H1 (cell line): ENCODE data around the gene EML5. TPM values are rescaled to one million over a fixed set of nuclear protein-coding genes. Genes with fewer than 3 reads are reported as not detected.
A peak's percentile ranks its signal among the peaks of the same experiment; 100 is the strongest.

Experiments
- CTCF ChIA-PET: fragments of 300-600 bp; sonication (Branson Sonifier 250); formaldehyde crosslinking; loops from one replicate; lab custom pipeline; 2021; ENCODE audit not compliant: partially characterized antibody; lab: Charles Lee
- POLR2A ChIA-PET: fragments of 300-600 bp; sonication (Branson Sonifier 250); formaldehyde crosslinking; loops from one replicate; lab custom pipeline; 2021; ENCODE audit warnings: inconsistent platforms; ENCODE audit not compliant: partially characterized antibody; lab: Charles Lee
- DNase-seq, 2 experiments: peaks; one replicate each; pipeline versions ENCODE4 v3.0.0 to v3.0.0-alpha.2; 2010 to 2022; ENCODE audit warnings: low spot score in 2 of 2, low read depth in 1 of 2, mixed read lengths in 1 of 2
- FAIRE-seq: peaks from 2 replicates; lab custom pipeline; 2011; peaks lifted over from hg19 to GRCh38; lab: Jason Lieb, UNC
- H2AFZ ChIP-seq: 2 replicates; pipeline ENCODE4 v1.8.1; 2012; ENCODE audit warnings: low read length, inconsistent platforms
- H2AK5ac ChIP-seq: 2 replicates; pipeline ENCODE4 v1.6.1; 2013; ENCODE audit warnings: low read depth, low read length
- H2BK120ac ChIP-seq: replicated peaks from 2 replicates; pipeline ENCODE3; 2013; ENCODE audit warnings: low read depth, low read length, inconsistent platforms
- H2BK12ac ChIP-seq: 2 replicates; pipeline ENCODE4 v1.6.1; 2013; ENCODE audit warnings: low read depth, low read length
- H2BK15ac ChIP-seq: 2 replicates; pipeline ENCODE4 v1.6.1; 2013; ENCODE audit warnings: low read length
- H2BK20ac ChIP-seq: 2 replicates; pipeline ENCODE4 v1.6.1; 2013; ENCODE audit warnings: low read length
- H2BK5ac ChIP-seq: 2 replicates; pipeline ENCODE4 v1.6.1; 2013; ENCODE audit warnings: low read depth, low read length
- H3K14ac ChIP-seq: 2 replicates; pipeline ENCODE4 v1.6.1; 2013; ENCODE audit warnings: inconsistent platforms; ENCODE audit not compliant: insufficient read length
- H3K18ac ChIP-seq: 2 replicates; pipeline ENCODE4 v1.6.1; 2013; ENCODE audit warnings: low read length; ENCODE audit errors: extremely low read depth
- H3K23ac ChIP-seq: 2 replicates; pipeline ENCODE4 v1.6.1; 2013; ENCODE audit warnings: inconsistent platforms; ENCODE audit not compliant: insufficient read length
- H3K23me2 ChIP-seq: 2 replicates; pipeline ENCODE4 v1.6.1; 2013; ENCODE audit warnings: low read depth, low read length
- H3K27ac ChIP-seq: 2 replicates; pipeline ENCODE4 v1.6.1; 2011; ENCODE audit warnings: low read depth, low read length, inconsistent platforms
- H3K27me3 ChIP-seq, 4 experiments: replicated peaks in 1 of 4; 1 replicate in 1 of 4; 2 replicates in 3 of 4; pipeline versions ENCODE4 v1.6.1 to v1.8.1; 2011 to 2013; ENCODE audit warnings: low read length in 3 of 4, mild to moderate bottlenecking in 3 of 4, inconsistent platforms in 2 of 4, mixed read lengths in 2 of 4, moderate library complexity in 1 of 4; ENCODE audit not compliant: control insufficient read depth in 3 of 4, insufficient read depth in 3 of 4; ENCODE audit errors: extremely low read depth in 1 of 4
- H3K36me3 ChIP-seq, 4 experiments: 2 replicates each; pipeline versions ENCODE4 v1.6.1 to v1.8.1; 2011 to 2013; ENCODE audit warnings: mild to moderate bottlenecking in 4 of 4, low read length in 3 of 4, moderate library complexity in 2 of 4, control low read depth in 1 of 4, inconsistent platforms in 1 of 4; ENCODE audit not compliant: insufficient read depth in 4 of 4, control insufficient read depth in 2 of 4
- H3K4ac ChIP-seq: replicated peaks from 2 replicates; pipeline ENCODE3; 2013; ENCODE audit warnings: low read length, low read depth, mixed read lengths, inconsistent platforms; ENCODE audit not compliant: insufficient read length
- H3K4me1 ChIP-seq, 4 experiments: replicated peaks in 1 of 4; 1 replicate in 1 of 4; 2 replicates in 3 of 4; pipeline versions ENCODE4 v1.6.1 to v1.8.1; 2011 to 2013; ENCODE audit warnings: low read length in 3 of 4, inconsistent platforms in 2 of 4, mixed read lengths in 1 of 4; ENCODE audit not compliant: insufficient read depth in 4 of 4, control insufficient read depth in 3 of 4
- H3K4me2 ChIP-seq, 2 experiments: 2 replicates each; pipeline versions ENCODE4 v1.6.1 to v1.8.1; 2011 to 2013; ENCODE audit warnings: low read depth in 2 of 2, low read length in 2 of 2, control low read depth in 1 of 2, inconsistent platforms in 1 of 2, mild to moderate bottlenecking in 1 of 2; ENCODE audit not compliant: insufficient read depth in 1 of 2
- H3K4me3 ChIP-seq, 4 experiments: fragments of 200-600, 300-600 bp in 1 of 4; sonication (generic), shearing (Covaris generic), sonication (Bioruptor Twin) in 1 of 4; 2 replicates each; pipeline versions ENCODE4 v1.5.1 to v1.8.1; 2011 to 2016; ENCODE audit warnings: low read length in 4 of 4, low read depth in 3 of 4, control low read depth in 2 of 4, inconsistent platforms in 2 of 4, mild to moderate bottlenecking in 2 of 4, mixed read lengths in 1 of 4, moderate library complexity in 1 of 4; ENCODE audit not compliant: insufficient read depth in 2 of 4; ENCODE audit errors: extremely low read depth in 1 of 4
- H3K56ac ChIP-seq: replicated peaks from 2 replicates; pipeline ENCODE3; 2013; ENCODE audit warnings: low read depth, mild to moderate bottlenecking, mixed read lengths, low read length, inconsistent platforms; ENCODE audit not compliant: insufficient read length
- H3K79me1 ChIP-seq: 2 replicates; pipeline ENCODE4 v1.6.1; 2013; ENCODE audit warnings: low read depth, low read length, control low read depth
- H3K79me2 ChIP-seq, 2 experiments: 2 replicates each; pipeline versions ENCODE4 v1.6.1 to v1.8.1; 2012 to 2013; ENCODE audit warnings: low read length in 2 of 2, mild to moderate bottlenecking in 2 of 2, inconsistent platforms in 1 of 2; ENCODE audit not compliant: insufficient read depth in 2 of 2, control insufficient read depth in 1 of 2
- H3K9ac ChIP-seq, 4 experiments: replicated peaks in 1 of 4; 1 replicate in 1 of 4; 2 replicates in 3 of 4; pipeline versions ENCODE4 v1.6.1 to v1.8.1; 2011 to 2013; ENCODE audit warnings: low read depth in 3 of 4, low read length in 3 of 4, control low read depth in 2 of 4, mild to moderate bottlenecking in 2 of 4, moderate library complexity in 2 of 4, inconsistent platforms in 1 of 4; ENCODE audit errors: extremely low read depth in 1 of 4
- H3K9me3 ChIP-seq, 2 experiments: 2 replicates each; pipeline versions ENCODE4 v1.6.1 to v1.8.1; 2012 to 2013; ENCODE audit warnings: mild to moderate bottlenecking in 2 of 2, moderate library complexity in 2 of 2, control low read depth in 1 of 2, inconsistent platforms in 1 of 2, low read depth in 1 of 2, low read length in 1 of 2, mixed read lengths in 1 of 2; ENCODE audit not compliant: insufficient read depth in 2 of 2
- H4K20me1 ChIP-seq, 2 experiments: replicated peaks in 1 of 2; 2 replicates each; pipeline versions ENCODE3 to v1.8.1; 2011 to 2013; ENCODE audit warnings: inconsistent platforms in 2 of 2, low read length in 2 of 2, mild to moderate bottlenecking in 1 of 2; ENCODE audit not compliant: insufficient read depth in 2 of 2, control insufficient read depth in 1 of 2
- H4K5ac ChIP-seq: 2 replicates; pipeline ENCODE4 v1.6.1; 2013; ENCODE audit warnings: low read length, low read depth, mixed read lengths, inconsistent platforms; ENCODE audit not compliant: insufficient read length
- H4K8ac ChIP-seq: 2 replicates; pipeline ENCODE4 v1.8.0; 2013; ENCODE audit warnings: mild to moderate bottlenecking, moderate library complexity, low read length, inconsistent platforms; ENCODE audit not compliant: insufficient read depth; ENCODE audit errors: extremely low read depth
- H4K91ac ChIP-seq: replicated peaks from 2 replicates; pipeline ENCODE3; 2013; ENCODE audit warnings: low read length, mixed read lengths, inconsistent platforms; ENCODE audit not compliant: insufficient read length
- EP300 ChIP-seq, 2 experiments: IDR thresholded peaks; 1 replicate in 1 of 2; 2 replicates in 1 of 2; pipeline ENCODE4 v1.6.1; 2011 to 2012; ENCODE audit warnings: low read depth in 2 of 2, low read length in 2 of 2, mild to moderate bottlenecking in 2 of 2, borderline replicate concordance in 1 of 2, inconsistent platforms in 1 of 2, moderate library complexity in 1 of 2
- TBP ChIP-seq: IDR thresholded peaks from 2 replicates; pipeline ENCODE4 v1.6.1; 2011; ENCODE audit warnings: low read depth, low read length, improper control_type of control experiment
- WGBS, 2 experiments: shearing (Covaris generic) in 1 of 2; methylation state at CpG; one replicate each; pipeline versions ENCODE4 v1.1.6 to v1.1.7; 2013 to 2015; ENCODE audit warnings: low lambda C conversion rate in 2 of 2, mixed read lengths in 2 of 2, inconsistent platforms in 1 of 2, low coverage in 1 of 2, missing lambda C conversion rate in 1 of 2; ENCODE audit not compliant: insufficient replicate concordance in 2 of 2, insufficient coverage in 1 of 2, insufficient read length in 1 of 2; ENCODE audit errors: extremely low coverage in 1 of 2, missing lambda C conversion rate in 1 of 2; 5-methylcytosine and 5-hydroxymethylcytosine counted together
- polyA plus RNA-seq, 7 experiments: library from polyadenylated mRNA; depleted of rRNA in 3 of 7; stranded (reverse) in 5 of 7; unstranded in 2 of 7; fragments of >200 nt in 5 of 7; fragments of 200-250 nt in 2 of 7; gene quantifications; 1 replicate in 5 of 7; 2 replicates in 1 of 7; 4 replicates in 1 of 7; pipeline versions ENCODE4 v1.2.1 to v1.2.3, GENCODE V29; 2011 to 2013; ENCODE audit warnings: missing spikeins in 2 of 7, mixed read lengths in 2 of 7
- total RNA-seq: library from RNA; stranded (reverse); fragmentation: NEBNext Ultra II Directional; extraction: Animal tissue kit (Norgen Biotek cat#: 25700); gene quantifications from 2 replicates; pipeline ENCODE4 v1.2.1, GENCODE V29; 2021

Gene EML5
- total and polyA plus RNA-seq, 2 of the 8 experiments (the other 6 are each of a cell fraction or from before 2014, with no cell fraction given): 0.39 to 0.88 TPM

GRCh38 chr14:88668448-88669116, 124.2 kb downstream of the EML5 start:
- H2AK5ac ChIP-seq: no peak overlapping the region
- no peak overlapping the region for H3K18ac ChIP-seq
- no peaks in the 10 kb centered on the region for H3K27me3 ChIP-seq
- H2BK120ac ChIP-seq: no peak overlapping the region
- DNase-seq: no peak
- no peak overlapping the region for H3K4me2 ChIP-seq
- POLR2A ChIA-PET: interaction anchor here (0.9 to 1.0 kb wide), 2 partner anchors 14 to 686 kb away, joined by 3 to 5 read pairs; no protein-coding TSS in a partner anchor
- no peaks in the 10 kb centered on the region for H3K79me1 ChIP-seq
- FAIRE-seq: no peak
- no peaks in the 10 kb centered on the region for H3K79me2 ChIP-seq
- no peaks in the 10 kb centered on the region for H4K20me1 ChIP-seq
- no peaks in the 10 kb centered on the region for H3K4me1 ChIP-seq
- no peak overlapping the region for H3K9ac ChIP-seq
- no peak overlapping the region for H4K8ac ChIP-seq
- CTCF ChIA-PET: interaction anchor here (0.5 to 3.9 kb wide), 30 partner anchors 11 to 480 kb away, joined by 3 to 65 read pairs (median 3); partner anchors contain the start of genes EML5 and TTC8
- no peak overlapping the region for H3K56ac ChIP-seq
- H2BK15ac ChIP-seq: no peak overlapping the region
- 86% methylated on average over 3 of the region's 3 CpGs; no CpG with 5 or more reads in 1 of the 2 experiments for WGBS, 2 experiments
- no peak overlapping the region for H3K4me3 ChIP-seq
- no peak overlapping the region for H2BK5ac ChIP-seq
- no peak overlapping the region for H2BK20ac ChIP-seq
- H3K9me3 ChIP-seq: no peaks in the 10 kb centered on the region
- H2BK12ac ChIP-seq: no peak overlapping the region
- no peak overlapping the region for H3K14ac ChIP-seq
- H4K5ac ChIP-seq: no peak overlapping the region
- no peak overlapping the region for H3K4ac ChIP-seq
- no peaks in the 10 kb centered on the region for H3K36me3 ChIP-seq
- H3K27ac ChIP-seq: no peak overlapping the region
- no peak overlapping the region for H4K91ac ChIP-seq
- no peak overlapping the region for H3K23ac ChIP-seq
- H3K23me2 ChIP-seq: no peaks in the 10 kb centered on the region
- H2AFZ ChIP-seq: 0 out of 2 replicates have a peak overlapping the region, but pooled peaks have one; percentile 14
- no peak for TF ChIP-seq TBP
- TF ChIP-seq EP300 (IDR thresholded peaks at IDR 0.05; ENCODE audit: borderline replicate concordance in 1 of 2, low read depth in 2 of 2, low read length in 2 of 2): no peak
